ENCODE data around the gene NIPAL1.

The NIPAL1 gene

GRCh38 chr4:48064349-48064748 lies 47.8 kb downstream of the NIPAL1 start:
- no peak for DNase-seq

DNA sequence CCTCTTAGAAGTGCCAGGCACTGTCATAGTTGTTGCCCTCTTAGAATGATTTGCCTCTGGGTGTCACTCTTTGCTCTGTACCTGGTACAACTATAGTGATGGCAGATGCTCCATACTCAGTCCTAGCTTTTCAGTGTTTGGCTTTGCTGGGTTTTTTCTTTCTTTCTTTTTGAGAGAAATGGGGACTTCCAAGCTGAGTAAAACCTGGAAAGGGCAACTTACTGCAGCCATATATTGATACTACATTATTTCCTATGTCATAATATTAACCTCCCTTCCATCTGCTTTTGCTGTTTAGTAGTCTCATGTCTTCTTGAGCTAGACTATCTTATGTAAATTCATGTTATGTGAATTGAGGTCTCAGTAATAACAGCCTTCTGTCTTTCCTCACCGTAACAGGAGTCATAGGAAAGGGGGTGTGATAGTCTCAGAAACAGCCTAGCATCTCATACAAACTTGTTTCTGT lies 49.0 kb downstream of the NIPAL1 start:
- DNase-seq = no peak

- no peak for DNase-seq
Measured at GRCh38 chr4:48067536-48067935, 51.0 kb downstream of the NIPAL1 start.

DNA sequence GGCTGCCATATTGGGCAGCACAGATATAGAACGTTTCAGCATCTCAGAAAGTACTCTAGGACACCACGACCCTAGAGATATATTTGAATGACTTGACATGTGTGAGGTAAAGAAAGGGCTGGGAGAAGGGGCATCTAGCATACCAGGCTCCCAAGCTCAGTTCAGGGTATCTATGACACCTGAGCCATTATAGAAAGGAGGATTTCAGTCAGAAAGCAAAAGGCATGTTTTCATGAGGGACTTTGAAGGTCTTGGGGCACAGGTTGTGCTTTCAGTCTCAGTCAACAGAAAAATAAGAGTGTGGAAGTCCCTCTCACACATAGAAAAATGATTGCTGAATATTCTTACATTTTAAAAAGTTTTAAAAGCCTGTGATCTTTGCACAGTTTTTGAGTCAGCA lies 51.6 kb downstream of the NIPAL1 start:
- no peak for DNase-seq

GRCh38 chr4:48069026-48069425 lies 52.5 kb downstream of the NIPAL1 start:
- no peak for DNase-seq

DNA sequence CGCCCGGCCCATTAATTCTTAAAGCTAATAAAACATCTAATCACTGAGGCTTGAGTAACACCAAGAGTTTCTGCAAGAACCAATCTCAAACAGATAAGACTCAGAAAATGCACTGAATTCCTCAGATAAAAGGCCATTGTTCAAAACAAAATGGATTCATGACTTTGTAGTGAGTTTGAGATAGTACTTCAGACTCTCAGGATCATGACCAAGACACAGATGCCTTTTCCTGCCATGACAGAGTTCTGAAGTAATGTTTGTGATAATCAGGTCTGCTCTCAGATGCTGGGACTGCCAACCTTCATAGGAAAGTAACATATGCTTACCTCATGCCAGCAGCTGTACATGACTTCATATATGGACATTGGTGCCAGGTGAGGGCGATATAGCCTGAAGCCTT lies 54.6 kb downstream of the NIPAL1 start:
- DNase-seq = no peak

DNA sequence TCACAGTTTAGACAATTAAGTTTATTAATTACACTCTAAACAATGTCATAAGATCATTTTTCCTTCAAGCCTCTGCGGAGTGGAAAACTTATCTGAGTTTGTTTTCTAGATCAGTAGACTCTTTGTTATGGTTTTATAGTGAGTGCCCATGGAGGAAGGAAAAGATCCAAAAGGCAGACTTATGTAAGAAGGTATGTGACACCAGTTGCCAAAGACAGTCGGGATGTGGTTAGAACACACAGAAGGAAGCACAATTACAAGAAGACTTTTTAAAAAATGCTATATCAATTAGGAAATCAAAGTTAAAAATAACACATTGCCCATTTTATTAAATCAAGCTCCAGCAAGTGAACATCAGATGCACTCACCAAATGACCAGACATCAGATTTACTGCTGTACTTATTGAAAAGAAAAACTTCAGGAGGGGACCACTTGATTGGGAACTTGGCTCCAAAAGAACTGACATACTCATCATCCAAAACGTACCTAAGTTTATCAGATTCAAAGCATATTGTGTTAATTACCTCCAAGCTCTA lies 57.1 kb downstream of the NIPAL1 start:
- DNase-seq = no peak

- DNase-seq = no peak
Measured at GRCh38 chr4:48074657-48075056, 58.1 kb downstream of the NIPAL1 start.

GRCh38 chr4:48078425-48078824 lies 61.9 kb downstream of the NIPAL1 start:
- no peak for DNase-seq

DNA sequence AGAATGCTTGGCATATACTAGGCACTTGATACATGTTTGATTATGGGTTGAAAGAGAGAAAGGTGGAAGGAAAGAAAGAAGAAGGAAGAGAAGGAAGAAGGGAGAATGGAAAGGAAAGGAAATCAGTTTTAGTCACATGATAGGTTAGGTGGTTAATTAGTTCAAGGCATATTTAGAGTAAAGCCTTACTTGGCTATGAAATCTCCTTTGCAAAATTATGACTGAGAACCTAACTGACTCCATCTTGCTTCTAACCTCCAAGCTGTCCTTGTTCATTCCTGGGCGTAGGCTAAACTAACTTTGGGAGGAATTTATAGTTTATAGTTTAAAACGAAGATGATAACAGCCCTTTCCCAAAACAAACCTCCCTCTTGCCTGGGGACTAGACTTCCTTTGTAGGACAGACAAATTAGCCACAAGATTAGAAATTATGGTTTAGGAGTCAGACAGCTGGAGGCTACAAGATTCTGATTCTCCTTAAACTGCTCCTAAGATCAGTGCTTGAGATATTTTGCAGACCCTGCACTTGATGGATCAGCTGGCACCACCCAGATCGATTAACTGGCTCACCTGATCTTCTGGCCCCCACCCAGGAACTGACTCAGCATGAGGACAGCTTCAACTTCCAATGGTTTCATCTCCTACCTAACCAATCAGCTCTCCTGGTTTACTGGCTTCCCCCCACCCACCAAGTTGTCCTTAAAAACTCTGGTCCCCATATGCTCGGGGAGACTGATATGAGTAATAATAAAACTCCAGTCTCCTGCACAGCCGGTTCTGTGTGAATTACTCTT lies 62.5 kb downstream of the NIPAL1 start:
- no peak for DNase-seq

GRCh38 chr4:48079972-48080391 lies 63.4 kb downstream of the NIPAL1 start:
- DNase-seq = no peak

GRCh38 chr4:48081196-48081595 lies 64.6 kb downstream of the NIPAL1 start:
- no peak for DNase-seq

GRCh38 chr4:48082956-48083355 lies 66.4 kb downstream of the NIPAL1 start:
- no peak for DNase-seq

DNA sequence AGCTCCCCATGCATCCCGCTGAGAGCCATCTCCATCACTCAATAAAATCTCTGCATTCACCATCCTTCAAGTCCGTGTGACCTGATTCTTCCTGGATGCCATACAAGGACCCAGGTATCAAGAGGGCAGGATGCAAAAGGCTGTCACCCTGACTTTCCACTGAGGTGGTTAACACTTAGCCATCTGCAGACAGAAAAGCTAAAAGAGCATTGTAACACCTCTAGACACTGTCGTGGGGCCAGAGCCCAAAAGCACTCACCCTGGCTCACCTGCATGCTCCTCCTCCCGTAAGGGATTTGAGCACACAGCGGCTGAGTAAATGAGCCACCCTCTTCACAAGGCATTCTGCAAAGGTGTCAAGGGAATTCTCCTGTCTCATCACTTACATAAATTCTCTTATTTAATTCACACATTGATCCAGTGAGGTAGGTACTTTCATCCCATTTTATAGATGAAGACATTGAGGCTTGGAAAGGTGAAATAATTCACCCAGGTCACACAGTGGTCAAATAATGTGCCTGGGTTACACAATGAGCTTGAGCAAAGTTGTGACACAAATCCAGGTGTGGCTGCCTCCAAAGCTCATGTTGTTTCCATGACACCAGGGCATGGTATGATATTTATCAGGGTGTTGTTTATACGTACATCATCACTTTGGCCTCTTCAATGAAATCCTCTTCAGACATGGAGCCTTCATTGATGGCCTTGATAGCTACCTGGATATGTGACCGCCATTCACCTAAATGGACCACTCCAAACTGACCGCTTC lies 69.4 kb downstream of the NIPAL1 start:
- DNase-seq = no peak
